GM18505 (cell line): ENCODE data around the gene WHRN.

ENCODE experiments used
- ATAC-seq: cut with Tn5 transposase; IDR thresholded peaks from one replicate; pipeline ENCODE4 v1.9.1; 2021; ENCODE audit not compliant: unreplicated experiment
- POLR2A ChIP-seq: IDR thresholded peaks from 4 replicates; pipeline ENCODE4 v1.6.1; 2011; ENCODE audit warnings: borderline replicate concordance; ENCODE audit not compliant: insufficient read depth, insufficient read length; ENCODE audit errors: extremely low read depth

Gene WHRN

GRCh38 chr9:114493521-114494184, 11.6 kb downstream of the WHRN start:
- TF ChIP-seq POLR2A = no peak
- no peak for ATAC-seq

- no peak for ATAC-seq
- TF ChIP-seq POLR2A = no peak
Measured at GRCh38 chr9:114492991-114493390, 12.3 kb downstream of the WHRN start.

- TF ChIP-seq POLR2A = no peak
- ATAC-seq = no peak
Measured at GRCh38 chr9:114491430-114492003, 13.8 kb downstream of the WHRN start.

GRCh38 chr9:114489928-114490327, 15.3 kb downstream of the WHRN start:
- ATAC-seq = no peak
- TF ChIP-seq POLR2A = no peak

- no peak for ATAC-seq
- TF ChIP-seq POLR2A = no peak
Measured at GRCh38 chr9:114488398-114489129, 16.7 kb downstream of the WHRN start.

GRCh38 chr9:114487607-114488300, 17.5 kb downstream of the WHRN start:
- peak; percentile 43 for ATAC-seq
- no peak for TF ChIP-seq POLR2A

- ATAC-seq = no peak
- TF ChIP-seq POLR2A = no peak
Measured at GRCh38 chr9:114486205-114486963, 18.9 kb downstream of the WHRN start.

- peak; percentile 55 for ATAC-seq
- no peak for TF ChIP-seq POLR2A
Measured at GRCh38 chr9:114484854-114485443, 20.3 kb downstream of the WHRN start.

GRCh38 chr9:114484215-114484853, 20.9 kb downstream of the WHRN start:
- peak; percentile 9 for ATAC-seq

GRCh38 chr9:114483499-114483898, 21.8 kb downstream of the WHRN start:
- TF ChIP-seq POLR2A = no peak
- ATAC-seq = no peak

More at GRCh38 chr9:114484215-114484853, 20.9 kb downstream of the WHRN start:
- TF ChIP-seq POLR2A = no peak

GRCh38 chr9:114482593-114482992, 22.7 kb downstream of the WHRN start:
- ATAC-seq = no peak
- no peak for TF ChIP-seq POLR2A

GRCh38 chr9:114481789-114482188, 23.5 kb downstream of the WHRN start:
- no peak for ATAC-seq
- no peak for TF ChIP-seq POLR2A

- no peak for ATAC-seq
- no peak for TF ChIP-seq POLR2A
Measured at GRCh38 chr9:114480746-114481435, 24.4 kb downstream of the WHRN start.
